ENCODE measurements around the gene FGD5.
"Not testable (repeated sequence)": the region's sequence is repeated elsewhere in the genome, so short reads cannot be mapped to it uniquely, and the experiment has no call there.

The FGD5 gene

DNA sequence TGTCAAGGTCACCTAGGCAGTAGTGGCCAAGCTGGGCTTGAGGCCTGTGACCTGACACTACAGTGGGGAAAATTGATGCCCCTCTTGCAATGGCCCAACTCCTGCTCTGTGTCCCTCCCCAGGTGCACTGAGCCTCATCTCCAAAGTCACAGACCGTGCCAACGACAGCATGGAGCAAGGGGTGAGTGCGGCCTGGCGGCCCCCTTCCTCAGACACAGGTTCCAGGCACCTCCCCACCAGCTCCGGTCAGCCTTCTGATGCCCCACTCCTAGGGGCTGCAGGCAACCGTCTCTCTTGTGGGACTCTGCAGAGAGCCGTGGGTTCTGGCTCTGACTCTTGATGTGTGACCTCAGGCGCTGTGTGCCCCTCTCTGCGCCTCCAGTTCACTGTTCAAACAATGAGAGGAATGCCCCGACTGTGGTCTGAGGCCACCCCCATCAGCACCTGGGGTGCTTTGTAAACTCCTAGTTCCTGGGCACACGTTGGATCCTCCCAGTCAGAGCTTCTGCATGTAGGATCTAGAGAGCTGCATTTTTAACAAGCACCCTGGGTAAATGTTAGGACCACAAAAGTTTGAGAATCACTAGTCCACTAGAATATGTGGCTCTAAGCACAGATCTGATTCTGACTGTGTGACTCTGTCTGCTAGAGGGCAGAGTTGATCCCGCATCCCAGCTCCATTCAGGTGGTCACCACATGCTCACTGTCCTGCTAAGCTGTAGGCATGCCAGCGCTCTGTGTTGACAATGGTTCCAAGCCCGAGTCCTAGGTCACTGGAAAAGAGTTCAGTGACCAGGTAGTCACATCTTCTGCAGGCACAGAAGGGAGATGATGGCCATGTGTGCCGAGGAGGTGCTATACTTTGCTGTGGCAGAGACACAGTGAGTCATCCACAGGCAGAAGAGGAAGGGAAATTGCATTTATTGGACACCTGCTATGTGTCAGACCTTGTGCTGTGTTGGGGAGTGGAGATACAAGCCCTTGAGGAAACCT lies 82.4 kb downstream of the FGD5 start:
- TF ChIP-seq, protein P1, sequence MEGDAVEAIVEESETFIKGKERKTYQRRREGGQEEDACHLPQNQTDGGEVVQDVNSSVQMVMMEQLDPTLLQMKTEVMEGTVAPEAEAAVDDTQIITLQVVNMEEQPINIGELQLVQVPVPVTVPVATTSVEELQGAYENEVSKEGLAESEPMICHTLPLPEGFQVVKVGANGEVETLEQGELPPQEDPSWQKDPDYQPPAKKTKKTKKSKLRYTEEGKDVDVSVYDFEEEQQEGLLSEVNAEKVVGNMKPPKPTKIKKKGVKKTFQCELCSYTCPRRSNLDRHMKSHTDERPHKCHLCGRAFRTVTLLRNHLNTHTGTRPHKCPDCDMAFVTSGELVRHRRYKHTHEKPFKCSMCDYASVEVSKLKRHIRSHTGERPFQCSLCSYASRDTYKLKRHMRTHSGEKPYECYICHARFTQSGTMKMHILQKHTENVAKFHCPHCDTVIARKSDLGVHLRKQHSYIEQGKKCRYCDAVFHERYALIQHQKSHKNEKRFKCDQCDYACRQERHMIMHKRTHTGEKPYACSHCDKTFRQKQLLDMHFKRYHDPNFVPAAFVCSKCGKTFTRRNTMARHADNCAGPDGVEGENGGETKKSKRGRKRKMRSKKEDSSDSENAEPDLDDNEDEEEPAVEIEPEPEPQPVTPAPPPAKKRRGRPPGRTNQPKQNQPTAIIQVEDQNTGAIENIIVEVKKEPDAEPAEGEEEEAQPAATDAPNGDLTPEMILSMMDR (conservative IDR thresholded peaks at IDR 0.05; ENCODE audit: low read depth): no peak
- no peak overlapping the region for H3K27ac ChIP-seq
- POLR2A ChIA-PET (ENCODE audit: low non-redundant PET): no interaction called here
- no peak for DNase-seq (ENCODE audit: low spot score)
- CTCF ChIA-PET: interaction anchor here (1.0 kb wide), 1 partner anchor 90 kb away, joined by 3 read pairs; no protein-coding TSS in a partner anchor

DNA sequence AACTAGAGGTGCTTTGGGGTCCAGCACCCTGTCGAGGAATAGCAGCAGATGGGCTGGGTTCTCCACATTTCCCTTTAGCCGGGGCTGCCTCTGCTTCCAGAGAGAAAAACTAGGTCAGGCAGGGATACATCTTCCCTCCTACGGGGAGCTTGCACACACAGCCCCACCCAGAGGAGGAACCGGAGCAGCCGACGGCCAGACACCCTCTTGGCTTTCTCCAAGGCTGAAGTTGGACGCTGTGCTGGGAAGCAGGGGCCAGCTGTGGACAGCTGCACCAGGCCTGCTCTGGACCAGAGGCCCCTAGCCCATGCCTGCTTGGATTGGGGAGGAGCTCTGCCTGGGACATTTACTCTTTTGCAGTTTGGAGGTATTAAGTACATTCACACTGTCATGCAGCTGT lies 84.0 kb downstream of the FGD5 start:
- CTCF ChIA-PET: no interaction called here
- no peak for DNase-seq (ENCODE audit: low spot score)
- TF ChIP-seq, protein P1 (conservative IDR thresholded peaks at IDR 0.05; ENCODE audit: low read depth): no peak
- H3K27ac ChIP-seq: no peak overlapping the region
- POLR2A ChIA-PET (ENCODE audit: low non-redundant PET): no interaction called here

DNA sequence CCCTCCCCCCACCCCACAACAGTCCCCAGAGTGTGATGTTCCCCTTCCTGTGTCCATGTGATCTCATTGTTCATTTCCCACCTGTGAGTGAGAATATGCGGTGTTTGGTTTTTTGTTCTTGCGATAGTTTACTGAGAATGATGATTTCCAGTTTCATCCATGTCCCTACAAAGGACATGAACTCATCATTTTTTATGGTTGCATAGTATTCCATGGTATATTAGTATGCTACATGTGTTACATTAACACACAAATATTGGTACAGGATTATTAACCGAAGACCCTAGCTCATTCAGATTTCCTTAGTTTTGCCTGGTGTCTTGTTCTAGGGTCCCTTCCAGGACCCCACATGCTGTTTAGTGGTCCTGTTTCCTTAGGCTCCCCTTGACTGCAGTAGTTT lies 84.7 kb downstream of the FGD5 start:
- DNase-seq (ENCODE audit: low spot score); H3K27ac ChIP-seq; POLR2A ChIA-PET (ENCODE audit: low non-redundant PET); CTCF ChIA-PET: not testable (repeated sequence)

DNA sequence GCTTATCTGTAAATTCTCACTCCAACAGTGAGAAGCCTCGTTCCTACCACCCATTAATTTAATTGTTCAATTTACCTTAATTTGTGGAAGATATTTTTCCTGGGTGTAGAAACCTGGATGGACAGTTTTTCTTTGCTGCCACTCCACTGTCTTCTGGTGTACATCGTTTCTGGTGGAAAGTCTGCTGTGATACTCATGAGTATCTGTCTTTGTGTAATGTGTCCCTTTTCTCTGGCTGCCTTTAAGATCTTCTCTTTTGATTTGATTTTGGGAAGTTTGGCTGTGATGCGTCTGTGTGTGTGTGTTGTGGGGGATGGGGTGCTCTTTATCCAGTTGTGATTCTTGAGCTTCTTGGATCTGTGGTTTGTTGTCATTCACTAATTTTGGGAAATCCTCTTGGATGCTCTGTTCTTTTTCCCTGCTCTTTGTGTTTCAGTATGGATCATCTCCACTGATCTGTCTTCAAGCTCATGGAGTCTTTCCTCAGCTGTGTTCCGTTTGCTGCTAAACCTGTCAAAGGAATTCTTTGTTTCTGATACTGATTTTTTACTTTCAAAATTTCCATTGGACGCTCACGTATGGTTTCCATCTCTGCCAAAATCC lies 86.4 kb downstream of the FGD5 start:
- H3K27ac ChIP-seq: no peak overlapping the region
- POLR2A ChIA-PET (ENCODE audit: low non-redundant PET): no interaction called here
- TF ChIP-seq, protein P1 (conservative IDR thresholded peaks at IDR 0.05; ENCODE audit: low read depth): no peak
- CTCF ChIA-PET: interaction anchor here (0.6 kb wide), 1 partner anchor 327 kb away, joined by 3 read pairs; no protein-coding TSS in a partner anchor
- no peak for DNase-seq (ENCODE audit: low spot score)

DNA sequence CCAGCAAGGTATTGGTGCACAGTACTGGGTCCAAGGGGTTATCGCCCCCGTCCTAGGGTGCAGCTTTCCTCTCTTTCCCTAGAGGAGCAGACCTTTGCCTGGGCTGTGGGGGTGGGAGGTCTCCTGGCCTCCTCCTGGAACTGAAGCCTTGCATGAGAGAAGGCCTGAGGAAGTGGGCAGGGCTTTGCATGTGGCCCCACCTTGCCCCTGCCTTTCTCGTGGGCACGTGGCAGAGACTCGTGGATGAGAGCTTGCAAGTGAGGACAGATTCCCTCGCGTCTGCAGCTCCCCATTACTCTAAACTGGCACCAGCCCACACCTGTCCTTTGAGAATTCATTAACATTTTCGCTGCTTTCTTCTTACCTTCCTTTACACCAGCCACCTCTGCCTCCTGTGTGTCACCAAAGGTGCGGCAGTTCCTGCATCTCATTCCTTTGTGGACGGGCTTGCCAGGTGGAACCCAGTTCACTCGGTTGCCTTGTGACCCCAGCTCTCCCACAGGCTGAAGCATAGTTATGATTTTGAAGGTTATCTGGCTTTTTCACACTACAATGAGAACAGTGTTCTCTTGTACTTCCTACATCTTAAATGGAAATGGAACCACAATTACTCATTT lies 87.7 kb downstream of the FGD5 start:
- DNase-seq (ENCODE audit: low spot score): no peak
- no peak overlapping the region for H3K27ac ChIP-seq
- POLR2A ChIA-PET (ENCODE audit: low non-redundant PET): no interaction called here
- TF ChIP-seq, protein P1 (conservative IDR thresholded peaks at IDR 0.05; ENCODE audit: low read depth): no peak
- CTCF ChIA-PET: no interaction called here

DNA sequence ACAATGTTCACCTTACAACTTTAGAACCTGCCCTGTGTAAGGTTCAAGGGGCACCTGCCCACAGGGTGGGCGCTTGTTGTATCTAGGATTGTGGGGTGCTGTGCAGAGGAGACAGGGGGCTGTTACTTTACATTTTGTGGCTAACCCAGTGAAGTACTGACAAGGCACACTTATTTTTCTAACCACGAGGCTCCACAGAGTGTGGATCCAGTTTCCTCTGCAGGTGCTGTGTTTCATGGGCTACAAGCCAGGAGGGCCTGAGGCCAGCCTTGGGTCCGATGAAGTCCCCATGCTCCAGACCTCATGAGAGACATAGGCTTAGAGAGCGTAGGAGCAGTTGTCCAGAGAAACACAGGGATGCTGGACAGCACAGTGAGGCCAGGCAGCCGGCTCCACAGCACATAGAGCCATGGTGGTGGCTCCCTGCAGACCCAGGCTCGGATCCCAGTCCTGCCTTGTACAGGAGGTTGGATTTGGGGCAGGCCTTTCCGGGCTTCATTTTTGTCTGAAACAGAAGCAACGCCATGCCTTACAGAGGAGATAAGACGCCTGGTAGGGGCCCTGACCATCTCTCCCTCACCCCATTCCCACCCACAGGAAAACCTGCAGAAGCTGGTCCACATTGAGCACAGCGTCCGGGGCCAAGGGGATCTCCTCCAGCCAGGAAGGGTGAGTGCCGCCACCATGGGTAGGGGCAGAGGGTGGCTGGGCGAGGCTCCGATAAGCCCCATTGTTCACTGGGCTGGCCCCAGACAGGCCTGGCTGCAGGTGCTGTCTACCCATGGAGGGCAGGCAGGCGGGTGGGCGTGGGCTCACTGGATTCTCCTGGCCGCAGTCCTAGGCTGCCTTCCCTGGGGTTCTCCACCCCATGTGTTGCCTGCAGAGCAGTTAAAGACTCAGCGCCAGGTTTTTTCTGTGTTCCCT lies 88.5 kb downstream of the FGD5 start:
- POLR2A ChIA-PET (ENCODE audit: low non-redundant PET): no interaction called here
- no peak for DNase-seq (ENCODE audit: low spot score)
- no peak overlapping the region for H3K27ac ChIP-seq
- CTCF ChIA-PET: no interaction called here
- TF ChIP-seq, protein P1 (conservative IDR thresholded peaks at IDR 0.05; ENCODE audit: low read depth): no peak

All from RWPE1 (cell line).